ENCODE data around the gene NLK.

DNA sequence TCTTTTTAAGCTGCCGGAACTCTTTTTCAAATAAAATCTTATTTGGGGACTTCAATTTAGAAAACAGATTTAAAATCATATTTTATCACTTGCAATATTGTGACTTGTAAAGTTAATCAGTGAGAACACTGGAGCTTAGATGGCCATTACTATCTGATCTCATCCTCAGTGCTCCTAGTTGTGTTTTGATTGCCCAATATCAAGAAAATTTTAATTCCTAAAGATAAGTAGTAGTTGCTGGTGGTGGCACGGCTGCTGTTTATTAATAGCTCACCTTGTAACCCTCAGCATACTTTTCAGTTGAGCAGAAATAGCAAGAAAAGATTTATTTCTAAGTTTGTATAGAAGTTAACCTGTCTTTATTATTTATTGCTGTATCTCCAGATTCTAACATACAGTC lies 124.0 kb downstream of the NLK start:
- TF ChIP-seq POLR2A (IDR thresholded peaks at IDR 0.05) (no peak), EP300 (IDR thresholded peaks at IDR 0.05) (no peak)
- TF ChIP-seq, protein P1, sequence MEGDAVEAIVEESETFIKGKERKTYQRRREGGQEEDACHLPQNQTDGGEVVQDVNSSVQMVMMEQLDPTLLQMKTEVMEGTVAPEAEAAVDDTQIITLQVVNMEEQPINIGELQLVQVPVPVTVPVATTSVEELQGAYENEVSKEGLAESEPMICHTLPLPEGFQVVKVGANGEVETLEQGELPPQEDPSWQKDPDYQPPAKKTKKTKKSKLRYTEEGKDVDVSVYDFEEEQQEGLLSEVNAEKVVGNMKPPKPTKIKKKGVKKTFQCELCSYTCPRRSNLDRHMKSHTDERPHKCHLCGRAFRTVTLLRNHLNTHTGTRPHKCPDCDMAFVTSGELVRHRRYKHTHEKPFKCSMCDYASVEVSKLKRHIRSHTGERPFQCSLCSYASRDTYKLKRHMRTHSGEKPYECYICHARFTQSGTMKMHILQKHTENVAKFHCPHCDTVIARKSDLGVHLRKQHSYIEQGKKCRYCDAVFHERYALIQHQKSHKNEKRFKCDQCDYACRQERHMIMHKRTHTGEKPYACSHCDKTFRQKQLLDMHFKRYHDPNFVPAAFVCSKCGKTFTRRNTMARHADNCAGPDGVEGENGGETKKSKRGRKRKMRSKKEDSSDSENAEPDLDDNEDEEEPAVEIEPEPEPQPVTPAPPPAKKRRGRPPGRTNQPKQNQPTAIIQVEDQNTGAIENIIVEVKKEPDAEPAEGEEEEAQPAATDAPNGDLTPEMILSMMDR (IDR thresholded peaks at IDR 0.05) = no peak

All from tibial nerve (tissue), 4 donors.